Effector CD8-positive, alpha-beta T cell (primary cell): Measurements from ENCODE around the gene ANKS6.

Source experiments
- DNase-seq: peaks from one replicate; lab custom pipeline; 2025; lab: John Stamatoyannopoulos, UW

The ANKS6 gene

GRCh38 chr9:98815391-98815951 lies 19.1 kb upstream of the ANKS6 start:
- DNase-seq, result no peak

GRCh38 chr9:98811051-98811650 lies 14.8 kb upstream of the ANKS6 start:
- no peak for DNase-seq

DNA sequence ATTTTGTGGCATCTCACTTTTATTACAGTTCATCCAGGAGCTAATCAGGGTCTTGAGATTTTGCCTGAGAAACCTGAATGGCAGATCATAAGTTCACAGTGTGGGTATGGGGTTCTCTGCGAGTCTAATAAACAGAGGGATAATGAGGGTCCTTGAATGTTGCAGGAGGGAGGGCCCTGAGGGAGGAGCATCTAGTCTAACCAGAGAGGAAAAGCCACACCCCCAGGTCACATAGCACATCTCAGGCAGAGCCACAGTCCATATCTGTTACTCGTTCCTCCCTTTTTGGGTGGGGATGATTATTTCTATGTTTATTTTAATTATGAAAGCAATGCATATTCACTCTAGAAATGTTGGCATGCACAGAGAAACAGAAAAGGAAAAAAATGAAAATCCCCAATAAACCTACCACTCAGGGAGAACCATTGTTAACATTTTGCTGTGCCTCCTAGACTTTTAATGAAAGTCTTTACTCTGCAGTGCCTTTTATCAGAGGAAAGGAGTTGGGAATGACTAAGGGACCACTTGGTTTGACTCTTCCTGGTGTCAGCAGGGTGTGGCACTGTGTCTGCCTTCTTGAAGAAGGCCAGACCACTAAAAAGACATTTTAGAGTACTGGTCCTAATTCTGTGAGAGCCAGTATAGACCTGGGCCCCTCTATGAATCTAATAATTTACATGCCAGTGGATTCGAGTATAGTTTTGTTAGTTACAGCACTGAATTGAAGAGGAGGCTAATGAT lies 13.9 kb upstream of the ANKS6 start:
- DNase-seq, result no peak

- no peak for DNase-seq
Measured at GRCh38 chr9:98809311-98810101, 13.2 kb upstream of the ANKS6 start.

DNA sequence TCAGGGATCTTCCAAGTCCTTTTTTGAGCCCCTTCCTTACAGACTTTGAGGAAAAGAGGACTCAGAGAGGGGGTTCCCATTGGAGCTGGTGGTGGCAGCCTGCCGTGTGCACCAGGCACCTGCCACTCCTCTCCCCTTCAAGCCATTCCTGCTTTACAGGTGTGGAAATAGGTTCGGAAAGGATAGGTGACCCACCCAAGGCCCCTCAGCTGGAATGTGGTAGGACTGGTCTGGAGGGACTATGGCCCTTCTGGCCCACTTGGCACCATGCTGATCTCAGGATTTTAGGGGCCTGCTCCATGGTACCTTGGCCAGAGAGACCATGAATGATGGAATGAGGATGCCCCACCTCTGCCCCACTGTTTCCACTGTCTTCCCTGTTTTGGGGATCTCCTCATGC lies 12.5 kb upstream of the ANKS6 start:
- DNase-seq, result no peak

DNA sequence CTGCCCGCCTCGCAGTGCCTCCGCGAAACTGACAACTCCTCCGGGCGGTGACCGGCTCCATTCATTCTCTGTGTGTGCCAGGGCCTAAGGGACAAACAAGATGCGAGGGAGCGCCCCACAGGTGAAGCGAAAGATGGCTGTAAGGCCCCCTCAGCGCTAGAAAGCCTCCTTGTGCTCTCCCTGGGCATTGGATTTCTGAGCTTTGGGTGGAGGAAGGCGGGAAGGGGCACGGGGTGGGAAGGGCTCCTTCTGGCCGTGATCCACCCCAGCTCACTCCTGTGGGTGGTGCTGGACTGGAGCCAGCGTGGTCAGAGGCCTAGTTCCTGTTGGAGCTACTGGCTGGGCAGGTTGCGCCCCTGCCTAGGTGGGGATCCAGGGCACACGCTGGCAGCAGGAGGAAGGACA lies 12.1 kb upstream of the ANKS6 start:
- DNase-seq, result no peak

- no peak for DNase-seq
Measured at GRCh38 chr9:98807814-98808195, 11.4 kb upstream of the ANKS6 start.

DNA sequence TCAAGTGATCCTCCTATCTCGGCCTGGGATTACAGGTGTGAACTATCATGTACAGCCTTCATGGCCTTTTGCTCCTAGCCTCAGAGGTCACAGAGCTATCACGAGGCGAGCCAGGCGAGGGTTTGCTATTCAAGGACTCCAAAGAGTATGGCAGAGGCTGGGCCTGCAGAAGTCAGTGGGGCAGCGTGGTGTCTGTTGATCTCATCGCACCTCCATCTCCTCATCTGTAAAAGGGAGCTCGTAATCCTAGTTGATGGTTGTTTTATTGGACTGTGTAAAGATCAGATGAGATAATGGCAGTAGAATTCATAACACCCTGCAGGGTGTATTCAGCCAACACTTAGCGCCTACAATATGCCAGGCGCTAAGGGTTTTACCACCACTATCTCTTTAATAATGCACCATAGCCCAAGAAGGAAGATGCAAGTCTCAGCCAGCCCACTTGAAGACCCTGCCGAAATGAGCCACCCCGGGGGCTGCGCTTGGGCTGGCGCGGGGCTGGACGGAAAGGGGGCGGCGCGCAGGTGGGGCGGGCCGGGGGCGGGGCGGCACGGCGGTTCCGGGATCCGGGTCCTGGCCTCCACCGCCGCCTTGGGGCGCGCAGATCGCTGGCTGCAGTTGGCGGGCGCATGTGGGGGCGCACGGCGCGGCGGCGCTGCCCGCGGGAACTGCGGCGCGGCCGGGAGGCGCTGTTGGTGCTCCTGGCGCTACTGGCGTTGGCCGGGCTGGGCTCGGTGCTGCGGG lies 10.9 kb upstream of the ANKS6 start, which contains the start of gene GALNT12:
Gene GALNT12 (plus strand): TSS at position 601 of the 744 bp plus-strand sequence. CDS start 29 bp downstream, at position 630.
- DNase-seq, result peak; percentile 47

DNA sequence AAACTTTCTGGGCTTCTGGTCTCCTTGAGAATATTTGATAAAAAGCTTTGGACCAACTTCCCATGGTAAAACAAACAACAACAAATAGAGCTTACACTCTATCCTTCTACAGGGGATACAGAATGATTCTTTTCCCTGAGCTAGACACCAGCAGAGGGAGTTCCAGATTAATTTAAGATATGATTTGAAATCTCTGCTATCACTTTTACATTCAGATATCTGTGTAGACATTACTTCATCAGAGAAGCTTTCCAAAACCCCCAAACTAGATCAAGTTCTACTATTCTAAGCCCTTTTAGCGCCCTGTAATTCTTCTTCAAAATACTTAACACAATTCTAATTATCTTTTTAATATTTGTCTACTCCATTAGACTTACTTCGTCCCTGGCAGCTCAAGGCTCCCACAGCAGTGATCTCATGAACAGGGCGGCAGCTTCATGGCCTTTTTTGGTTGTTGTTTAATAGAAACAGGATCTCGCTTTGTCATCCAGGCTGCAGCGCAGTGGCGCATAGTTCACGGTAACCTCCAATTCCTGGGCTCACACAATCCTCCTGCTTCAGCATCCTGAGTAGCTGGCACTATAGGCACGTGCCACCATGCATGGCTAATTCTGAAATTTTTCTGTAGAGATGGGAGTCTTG lies 10.2 kb upstream of the ANKS6 start:
- DNase-seq, result no peak

GRCh38 chr9:98805506-98806272 lies 9.3 kb upstream of the ANKS6 start:
- no peak for DNase-seq

DNA sequence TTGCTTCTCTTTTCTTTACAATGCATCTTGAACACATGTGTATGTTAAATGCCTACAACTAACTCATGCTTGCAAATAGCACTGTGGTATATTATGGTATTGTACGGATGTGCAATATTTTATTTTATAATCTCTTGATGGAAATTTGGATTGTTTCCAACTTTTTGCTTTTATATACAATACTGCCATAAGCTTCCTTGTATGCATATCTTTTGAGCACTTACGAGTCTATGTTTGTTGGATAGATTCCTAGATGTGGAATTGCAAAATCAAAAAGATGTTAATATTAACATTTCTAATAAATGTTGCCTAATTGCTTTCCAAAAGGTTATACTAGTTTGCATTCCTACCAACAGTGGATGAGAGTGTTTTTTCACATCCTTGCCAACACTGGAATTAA lies 7.7 kb upstream of the ANKS6 start:
- DNase-seq, result no peak

- no peak for DNase-seq
Measured at GRCh38 chr9:98801969-98802371, 5.6 kb upstream of the ANKS6 start.

DNA sequence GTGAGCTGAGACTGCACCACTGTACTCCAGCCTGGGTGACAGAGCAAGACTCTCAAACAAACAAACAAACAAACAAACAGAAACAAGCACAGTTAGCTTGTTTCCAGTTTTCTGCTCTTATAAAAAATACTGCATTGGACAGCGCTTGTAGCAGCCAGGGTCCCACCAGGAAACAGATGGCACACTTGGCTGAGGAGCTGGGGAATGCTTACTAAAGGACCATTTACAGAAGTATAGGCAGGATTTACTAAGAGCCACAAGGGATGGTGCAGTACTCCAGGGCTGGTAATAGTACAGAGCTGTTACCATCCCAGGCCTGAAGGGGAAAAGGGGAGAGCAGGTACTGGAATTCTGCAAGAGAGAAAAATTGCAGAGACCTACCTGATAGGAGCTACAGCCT lies 5.2 kb upstream of the ANKS6 start:
- DNase-seq, result no peak

- no peak for DNase-seq
Measured at GRCh38 chr9:98798254-98798653, 1.9 kb upstream of the ANKS6 start.

DNA sequence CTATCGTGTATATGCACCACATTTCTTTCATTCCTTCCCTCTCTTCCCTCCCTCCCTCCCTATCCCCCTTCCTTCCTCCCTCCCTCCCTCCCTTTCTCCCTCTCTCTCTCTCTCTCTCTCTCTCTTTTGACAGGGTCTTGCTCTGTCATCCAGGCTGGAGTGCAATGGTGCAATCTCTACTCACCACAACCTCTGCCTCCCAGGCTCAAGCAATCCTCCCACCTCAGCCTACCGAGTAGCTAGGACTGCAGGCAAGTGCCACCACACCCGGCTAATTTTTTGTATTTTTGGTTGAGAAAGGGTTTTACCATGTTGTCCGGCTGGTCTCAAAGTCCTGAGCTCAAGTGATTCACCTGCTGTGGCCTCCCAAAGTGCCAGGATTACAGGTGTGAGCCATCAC lies 1.1 kb upstream of the ANKS6 start:
- no peak for DNase-seq

DNA sequence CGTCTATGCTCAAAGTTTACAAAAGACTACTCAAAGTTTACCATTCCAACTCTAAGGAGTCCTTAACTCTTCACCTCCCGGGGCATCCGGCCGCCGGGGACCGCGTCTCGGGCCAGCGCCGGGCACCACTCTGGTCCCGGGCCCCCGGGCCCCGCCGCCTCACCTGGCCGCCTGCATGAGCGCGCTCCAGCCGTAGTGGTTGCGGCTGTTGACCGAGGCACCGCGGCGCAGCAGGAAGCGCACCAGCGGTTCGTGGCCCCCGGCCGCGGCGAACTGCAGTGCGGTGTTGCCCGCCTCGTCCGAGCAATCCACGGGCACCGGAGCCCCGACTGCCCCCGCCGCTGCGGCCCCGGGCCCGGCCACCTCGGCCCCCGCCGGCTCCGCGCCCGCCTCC lies 388 bp downstream of the ANKS6 start:
- no peak for DNase-seq

GRCh38 chr9:98795295-98795955 lies 930 bp downstream of the ANKS6 start:
- DNase-seq, result no peak

GRCh38 chr9:98794802-98795201 lies 1.6 kb downstream of the ANKS6 start:
- DNase-seq, result no peak

DNA sequence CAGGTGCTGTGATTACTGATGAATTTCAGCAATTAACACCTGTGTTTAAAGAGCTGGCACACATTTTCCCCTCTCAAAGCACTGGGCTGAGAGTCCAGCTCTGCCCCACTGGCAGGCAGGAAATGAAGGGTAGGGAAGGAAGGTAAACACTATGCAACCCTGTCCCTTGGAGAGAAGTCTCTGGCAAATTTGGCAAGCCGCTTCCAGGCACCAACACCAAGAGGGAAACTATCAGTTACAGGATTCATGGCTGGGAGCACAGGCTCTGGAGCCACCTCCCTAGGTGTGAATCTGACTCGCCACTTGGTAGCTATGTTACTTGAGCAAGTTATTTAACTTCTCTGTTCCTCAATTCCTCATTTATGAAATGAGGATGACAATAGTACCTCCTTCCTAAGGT lies 3.3 kb downstream of the ANKS6 start:
- no peak for DNase-seq
